ENCODE results near the gene ATP8B3. TPM values are rescaled to one million over a fixed set of nuclear protein-coding genes. Genes with fewer than 3 reads are reported as not detected.

The ATP8B3 gene
- total RNA-seq, 4 donors from 2014 or later: 0.09 to 0.24 TPM; not detected in 2

- in situ Hi-C loops (cut with MboI; ENCODE audit: low sequenced_read_pairs in 4 of 4): loop anchor here in 3 of 4 donors (10.0 to 25.0 kb wide), 2 partner anchors 215 to 223 kb away; no protein-coding TSS in a partner anchor
- TF ChIP-seq POLR2A (IDR thresholded peaks at IDR 0.05): no peak
- TF ChIP-seq CTCF (IDR thresholded peaks at IDR 0.05 in 4 of 5, conservative IDR thresholded peaks at IDR 0.05 in 1 of 5): no peak
- Histone ChIP-seq H3K27me3 (peaks cover 88 to 95% (median 94%) of the 10 kb centered on the region in 3 donors), H3K4me3 (no peak overlapping the region), H3K9me3 (no peaks in the 10 kb centered on the region), H3K27ac (no peak overlapping the region), H3K4me1 (no peaks in the 10 kb centered on the region), H3K36me3 (no peaks in the 10 kb centered on the region)
- no peak for DNase-seq
- no peak for ATAC-seq
- intact Hi-C loops (cut with DNase I; ENCODE audit: low total_unique reads): no loop called here
These were observed 52.1 kb downstream of the ATP8B3 start for GRCh38 chr19:1760020-1760419.

- H3K4me1 ChIP-seq: no peaks in the 10 kb centered on the region
- no peaks in the 10 kb centered on the region for H3K36me3 ChIP-seq
- ATAC-seq (no peak), DNase-seq (no peak)
- in situ Hi-C loops (cut with MboI; ENCODE audit: low sequenced_read_pairs in 4 of 4): loop anchor here in 1 of 4 donors (25.0 kb wide), 1 partner anchor 222 kb away; no protein-coding TSS in a partner anchor
- H3K4me3 ChIP-seq: no peak overlapping the region
- H3K9me3 ChIP-seq: no peaks in the 10 kb centered on the region
- H3K27me3 ChIP-seq: peaks cover 85 to 92% (median 91%) of the 10 kb centered on the region in 3 donors
- no peak for TF ChIP-seq CTCF (IDR thresholded peaks at IDR 0.05 in 4 of 5, conservative IDR thresholded peaks at IDR 0.05 in 1 of 5)
- TF ChIP-seq POLR2A (IDR thresholded peaks at IDR 0.05): no peak
- intact Hi-C loops (cut with DNase I; ENCODE audit: low total_unique reads): no loop called here
- H3K27ac ChIP-seq: no peak overlapping the region
These were observed 52.8 kb downstream of the ATP8B3 start for GRCh38 chr19:1758959-1759903.

GRCh38 chr19:1758231-1758577, 53.9 kb downstream of the ATP8B3 start:
- no peaks in the 10 kb centered on the region for H3K9me3 ChIP-seq
- no peaks in the 10 kb centered on the region for H3K36me3 ChIP-seq
- no peaks in the 10 kb centered on the region for H3K4me1 ChIP-seq
- H3K4me3 ChIP-seq: no peak overlapping the region
- H3K27ac ChIP-seq: no peak overlapping the region
- no peak for ATAC-seq
- in situ Hi-C loops (cut with MboI; ENCODE audit: low sequenced_read_pairs in 4 of 4): loop anchor here in 1 of 4 donors (25.0 kb wide), 1 partner anchor 221 kb away; no protein-coding TSS in a partner anchor
- TF ChIP-seq POLR2A (IDR thresholded peaks at IDR 0.05) (no peak), CTCF (IDR thresholded peaks at IDR 0.05 in 4 of 5, conservative IDR thresholded peaks at IDR 0.05 in 1 of 5) (no peak)
- no peak for DNase-seq
- intact Hi-C loops (cut with DNase I; ENCODE audit: low total_unique reads): no loop called here
- H3K27me3 ChIP-seq: peaks cover 76 to 82% (median 81%) of the 10 kb centered on the region in 3 donors

GRCh38 chr19:1757468-1758230, 54.4 kb downstream of the ATP8B3 start:
- no peak overlapping the region for H3K4me3 ChIP-seq
- H3K36me3 ChIP-seq: no peaks in the 10 kb centered on the region
- peaks cover 75 to 83% (median 81%) of the 10 kb centered on the region in 3 donors for H3K27me3 ChIP-seq
- ATAC-seq (no peak), DNase-seq (no peak)
- no peaks in the 10 kb centered on the region for H3K9me3 ChIP-seq
- TF ChIP-seq POLR2A (IDR thresholded peaks at IDR 0.05) (no peak), CTCF (IDR thresholded peaks at IDR 0.05 in 4 of 5, conservative IDR thresholded peaks at IDR 0.05 in 1 of 5) (no peak)
- no peaks in the 10 kb centered on the region for H3K4me1 ChIP-seq
- in situ Hi-C loops (cut with MboI; ENCODE audit: low sequenced_read_pairs in 4 of 4) (loop anchor here in 1 of 4 donors (25.0 kb wide), 1 partner anchor 220 kb away; no protein-coding TSS in a partner anchor), intact Hi-C loops (cut with DNase I; ENCODE audit: low total_unique reads) (no loop called here)
- no peak overlapping the region for H3K27ac ChIP-seq
